ENCODE data around the gene IQGAP3. TPM values are rescaled to one million over a fixed set of nuclear protein-coding genes. Genes with fewer than 3 reads are reported as not detected.

The IQGAP3 gene
- total RNA-seq, 4 donors from 2014 or later, result 7.1 to 12.8 (median 8.6) TPM

DNA sequence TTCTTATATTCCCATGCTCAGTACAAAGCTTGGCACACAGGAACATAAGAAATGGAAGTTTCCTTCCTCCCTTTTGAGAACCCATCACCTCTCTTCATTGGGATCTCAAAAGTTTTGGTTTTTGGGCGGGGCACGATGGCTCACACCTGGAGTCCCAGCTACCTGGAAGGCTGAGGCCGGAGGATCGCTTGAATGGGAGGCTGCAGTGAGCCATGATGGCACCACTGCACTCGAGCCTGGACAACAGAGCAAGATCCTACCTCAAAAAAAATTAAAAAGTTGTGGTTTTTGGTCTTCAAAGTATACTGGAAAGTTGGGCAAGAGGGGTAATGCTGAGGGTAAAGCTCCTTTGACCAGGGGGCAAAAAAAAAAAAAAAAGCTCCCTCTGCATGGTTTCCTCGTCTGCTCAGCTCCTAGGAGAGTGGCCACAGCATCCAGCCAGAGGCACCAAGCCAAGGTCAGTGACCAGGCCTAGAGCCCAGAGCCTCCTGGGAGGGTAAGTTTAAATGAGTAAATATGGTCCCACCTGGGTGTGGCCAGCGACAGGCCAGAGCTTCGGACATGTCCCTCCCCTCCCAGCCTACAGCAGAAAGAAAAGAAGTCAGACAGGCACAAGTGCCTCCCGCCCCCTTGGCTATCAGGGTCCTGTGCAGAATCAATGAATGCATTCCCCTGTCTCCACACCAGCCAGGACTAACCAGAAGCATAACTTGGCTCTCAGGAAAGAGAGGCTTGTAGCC is 76.8 kb downstream of the IQGAP3 start:
- 41 to 62% methylated on average over 5 to 7 of the region's 9 CpGs for WGBS, 2 donors

DNA sequence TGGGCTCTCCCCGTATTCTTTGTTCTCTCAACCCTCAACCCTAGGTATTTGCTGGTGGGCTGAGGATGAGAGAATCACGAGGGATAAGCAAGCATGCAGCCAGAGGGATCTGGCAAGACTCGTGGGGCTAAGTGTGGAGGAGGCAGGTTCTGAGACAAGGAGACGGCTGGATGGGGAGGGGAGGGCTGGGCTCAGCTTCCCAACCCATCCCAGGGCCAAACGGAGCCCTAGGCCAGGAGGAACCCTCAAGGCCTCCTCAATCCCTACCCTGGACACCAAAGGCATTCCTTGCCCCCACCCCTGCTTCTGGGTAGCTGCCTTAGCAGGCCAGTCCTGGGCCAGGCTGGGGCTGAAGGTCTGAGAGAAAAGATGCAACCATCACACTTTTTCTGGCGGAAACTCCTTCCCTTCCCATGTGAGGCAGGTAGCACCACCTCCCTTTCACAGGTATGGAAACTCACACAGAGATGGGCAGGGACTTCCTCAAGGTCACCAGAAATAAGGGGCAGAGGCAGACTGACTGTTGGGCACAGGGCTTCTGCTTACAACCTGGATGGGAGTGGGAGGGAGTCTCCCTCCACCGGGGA is 78.0 kb downstream of the IQGAP3 start:
- Histone ChIP-seq H3K27me3 (no peaks in the 10 kb centered on the region), H3K27ac (peak overlapping the region in 3 of 4 donors; percentile 79 to 100 (median 89)), H3K9me3 (no peaks in the 10 kb centered on the region), H3K4me1 (peaks cover 87 to 100% (median 100%) of the 10 kb centered on the region in 3 donors), H3K4me3 (peak overlapping the region in 1 of 4 donors; percentile 26), H3K36me3 (peaks cover 0 to 19% (median 0%) of the 10 kb centered on the region in 3 donors)
- intact Hi-C loops (cut with DNase I), result no loop called here
- no peak for TF ChIP-seq POLR2A (IDR thresholded peaks at IDR 0.05)
- TF ChIP-seq, protein P1, sequence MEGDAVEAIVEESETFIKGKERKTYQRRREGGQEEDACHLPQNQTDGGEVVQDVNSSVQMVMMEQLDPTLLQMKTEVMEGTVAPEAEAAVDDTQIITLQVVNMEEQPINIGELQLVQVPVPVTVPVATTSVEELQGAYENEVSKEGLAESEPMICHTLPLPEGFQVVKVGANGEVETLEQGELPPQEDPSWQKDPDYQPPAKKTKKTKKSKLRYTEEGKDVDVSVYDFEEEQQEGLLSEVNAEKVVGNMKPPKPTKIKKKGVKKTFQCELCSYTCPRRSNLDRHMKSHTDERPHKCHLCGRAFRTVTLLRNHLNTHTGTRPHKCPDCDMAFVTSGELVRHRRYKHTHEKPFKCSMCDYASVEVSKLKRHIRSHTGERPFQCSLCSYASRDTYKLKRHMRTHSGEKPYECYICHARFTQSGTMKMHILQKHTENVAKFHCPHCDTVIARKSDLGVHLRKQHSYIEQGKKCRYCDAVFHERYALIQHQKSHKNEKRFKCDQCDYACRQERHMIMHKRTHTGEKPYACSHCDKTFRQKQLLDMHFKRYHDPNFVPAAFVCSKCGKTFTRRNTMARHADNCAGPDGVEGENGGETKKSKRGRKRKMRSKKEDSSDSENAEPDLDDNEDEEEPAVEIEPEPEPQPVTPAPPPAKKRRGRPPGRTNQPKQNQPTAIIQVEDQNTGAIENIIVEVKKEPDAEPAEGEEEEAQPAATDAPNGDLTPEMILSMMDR (IDR thresholded peaks at IDR 0.05), result no peak
- 59 to 83% methylated on average over 2 to 4 of the region's 7 CpGs for WGBS, 2 donors
- no peak for DNase-seq

More for the DNA sequence above, 76.8 kb downstream of the IQGAP3 start:
- Histone ChIP-seq H3K27me3 (no peaks in the 10 kb centered on the region), H3K9me3 (no peaks in the 10 kb centered on the region), H3K36me3 (peaks cover 0 to 19% (median 0%) of the 10 kb centered on the region in 3 donors), H3K4me1 (peaks cover 75 to 91% (median 88%) of the 10 kb centered on the region in 3 donors), H3K27ac (peak overlapping the region in 3 of 4 donors; percentile 89 to 100 (median 100)), H3K4me3 (peak overlapping the region in 2 of 4 donors; percentile 11 to 46)
- intact Hi-C loops (cut with DNase I), result loop anchor here (5.0 kb wide), 1 partner anchor 38 kb away; no protein-coding TSS in a partner anchor
- TF ChIP-seq, protein P1 (IDR thresholded peaks at IDR 0.05), result no peak
- no peak for TF ChIP-seq POLR2A (IDR thresholded peaks at IDR 0.05)
- DNase-seq, result no peak

DNA sequence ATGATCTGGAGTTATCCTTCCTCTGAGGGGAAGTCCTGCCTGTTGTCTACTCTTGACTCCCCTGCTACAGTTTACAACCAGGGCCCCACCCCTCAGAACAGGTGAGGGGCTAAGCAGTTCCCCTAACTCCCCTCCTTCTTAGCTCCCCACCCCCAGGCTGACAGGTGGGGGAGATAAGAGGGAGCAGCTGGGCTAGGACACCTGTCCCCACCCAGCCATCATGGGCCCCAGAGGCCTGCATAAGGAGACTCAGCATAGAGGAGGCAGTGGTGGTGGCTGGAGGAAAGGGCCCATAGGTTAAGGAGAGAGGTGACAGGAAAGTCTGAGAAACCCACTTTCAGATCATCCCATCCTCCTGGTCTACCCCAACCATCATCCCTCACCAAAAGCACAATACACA is 78.6 kb downstream of the IQGAP3 start:
- H3K4me3 ChIP-seq, result peak overlapping the region in 1 of 4 donors; percentile 13
- peak overlapping the region in 3 of 4 donors; percentile 79 to 100 (median 89) for H3K27ac ChIP-seq

DNA sequence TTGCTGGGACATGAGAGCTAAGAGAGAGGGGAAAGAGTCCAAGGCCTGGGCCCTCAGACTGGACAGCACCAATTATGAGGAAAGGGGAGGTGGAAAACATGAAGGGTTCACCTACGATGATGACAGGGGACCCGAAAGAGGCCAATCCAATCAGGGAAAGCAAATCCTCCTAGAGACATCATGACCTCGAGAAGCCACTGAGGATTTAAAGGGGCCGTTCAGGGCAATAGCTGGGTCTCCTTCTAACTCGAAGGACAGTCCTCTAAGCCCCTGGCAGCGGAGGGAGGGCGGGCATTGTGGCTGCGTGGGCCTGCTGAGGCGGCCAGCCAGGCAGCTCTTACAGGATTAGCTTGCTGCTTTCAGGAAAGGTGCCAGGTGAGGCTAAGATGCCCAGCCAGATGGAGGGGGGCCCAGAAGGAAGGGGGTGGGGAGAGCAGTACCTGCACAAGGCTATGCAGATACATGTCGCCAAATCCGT is 79.2 kb downstream of the IQGAP3 start:
- intact Hi-C loops (cut with DNase I), result no loop called here
- peak overlapping the region; percentile 1 to 100 (median 84) for H3K27ac ChIP-seq
- WGBS, 2 donors, result 21 to 29% methylated on average over 9 to 11 of the region's 11 CpGs
- DNase-seq, result no peak
- H3K36me3 ChIP-seq, result peaks cover 0 to 23% (median 0%) of the 10 kb centered on the region in 3 donors
- TF ChIP-seq POLR2A (IDR thresholded peaks at IDR 0.05), result no peak
- TF ChIP-seq, protein P1 (IDR thresholded peaks at IDR 0.05), result no peak
- no peaks in the 10 kb centered on the region for H3K27me3 ChIP-seq
- peak overlapping the region in 1 of 4 donors; percentile 13 for H3K4me3 ChIP-seq
- peaks cover 83 to 100% (median 100%) of the 10 kb centered on the region in 3 donors for H3K4me1 ChIP-seq
- no peaks in the 10 kb centered on the region for H3K9me3 ChIP-seq

More for the DNA sequence above, 78.6 kb downstream of the IQGAP3 start:
- peaks cover 87 to 100% (median 100%) of the 10 kb centered on the region in 3 donors for H3K4me1 ChIP-seq
- intact Hi-C loops (cut with DNase I), result no loop called here
- no peaks in the 10 kb centered on the region for H3K27me3 ChIP-seq
- TF ChIP-seq, protein P1 (IDR thresholded peaks at IDR 0.05), result no peak
- TF ChIP-seq POLR2A (IDR thresholded peaks at IDR 0.05), result no peak
- H3K9me3 ChIP-seq, result no peaks in the 10 kb centered on the region
- no peak for DNase-seq
- peaks cover 0 to 19% (median 0%) of the 10 kb centered on the region in 3 donors for H3K36me3 ChIP-seq

Measured in esophagus squamous epithelium (tissue), 5 donors.